Esophagus (tissue), 2 donors: Measurements from ENCODE around the gene TUBA1A. TPM values are rescaled to one million over a fixed set of nuclear protein-coding genes. Genes with fewer than 3 reads are reported as not detected.

ENCODE experiments used
- polyA plus RNA-seq, 2 donors: library from polyadenylated mRNA; stranded (reverse); fragments of 200-250 nt; gene quantifications; one replicate each; pipeline ENCODE4 v1.2.3, GENCODE V29; 2013
- donor health status: healthy with polysubstance abuse.
- donor health status: Bipolar disorder and iron deficiency.

TUBA1A gene
- polyA plus RNA-seq, 2 donors: 19.6 to 74.9 TPM

Other genes starting within 250 kb of the TUBA1A start
- gene ARF3, start 231.6 kb downstream of the TUBA1A start, polyA plus RNA-seq: 10 to 100 TPM; 58.5 to 71.5 TPM
- gene WNT10B, start 217.3 kb downstream of the TUBA1A start, polyA plus RNA-seq: 1 to 10 TPM; 1.6 to 2.1 TPM
- gene WNT1, start 210.8 kb downstream of the TUBA1A start, polyA plus RNA-seq: under 1 TPM in 1 of 2 donors, not detected in 1; 0.05 TPM
- gene DDN, start 189.7 kb downstream of the TUBA1A start, polyA plus RNA-seq: under 1 TPM; 0.12 to 0.29 TPM
- 10 to 100 TPM; 52.5 to 54.7 TPM for gene PRKAG1, start 170.3 kb downstream of the TUBA1A start, polyA plus RNA-seq
- 10 to 100 TPM; 13.2 to 46.6 TPM for gene KMT2D, start 128.3 kb downstream of the TUBA1A start, polyA plus RNA-seq
- under 1 TPM; 0.24 to 0.39 TPM for gene RHEBL1, start 119.1 kb downstream of the TUBA1A start, polyA plus RNA-seq
- under 1 TPM; 0.06 to 0.21 TPM for gene DHH, start 94.3 kb downstream of the TUBA1A start, polyA plus RNA-seq
- gene LMBR1L, start 78.2 kb downstream of the TUBA1A start, polyA plus RNA-seq: 10 to 100 TPM; 28.3 to 36.2 TPM
- gene TUBA1B, start 57.7 kb downstream of the TUBA1A start, polyA plus RNA-seq: 100 to 1,000 TPM; 255 to 693 TPM
- 1,000 to 10,000 TPM in 1 of 2 donors, 100 to 1,000 TPM in 1; 299 to 1,124 TPM for gene TUBA1C, start 76.0 kb upstream of the TUBA1A start, polyA plus RNA-seq
- gene PRPH, start 106.1 kb upstream of the TUBA1A start, polyA plus RNA-seq: under 1 TPM; 0.28 to 0.45 TPM
- 10 to 100 TPM; 14.0 to 23.6 TPM for gene TROAP, start 134.2 kb upstream of the TUBA1A start, polyA plus RNA-seq
- gene C1QL4, start 148.1 kb upstream of the TUBA1A start, polyA plus RNA-seq: not detected
- gene DNAJC22, start 157.8 kb upstream of the TUBA1A start, polyA plus RNA-seq: under 1 TPM; 0.02 TPM
- 1 to 10 TPM; 4.8 to 5.3 TPM for gene SPATS2, start 178.4 kb upstream of the TUBA1A start, polyA plus RNA-seq